Trophoblast cell (in vitro differentiated cells and primary cell): ENCODE results near the gene AGFG2.

Source experiments
- DNase-seq, 2 donors: peaks; one replicate each; pipeline ENCODE4 v3.0.0-alpha.2; 2016
- H2AFZ ChIP-seq: 2 replicates; pipeline ENCODE4 v1.6.1; 2013; ENCODE audit warnings: low read length, moderate library complexity, mild to moderate bottlenecking; ENCODE audit not compliant: insufficient read depth, poor library complexity
- H2AK5ac ChIP-seq: 2 replicates; pipeline ENCODE4 v1.6.1; 2013; ENCODE audit warnings: mild to moderate bottlenecking, low read length
- H2BK120ac ChIP-seq: 2 replicates; pipeline ENCODE4 v1.6.1; 2013; ENCODE audit warnings: low read length, mild to moderate bottlenecking, moderate library complexity; ENCODE audit not compliant: insufficient read depth, poor library complexity
- H2BK12ac ChIP-seq: 2 replicates; pipeline ENCODE4 v1.6.1; 2013; ENCODE audit warnings: mild to moderate bottlenecking, low read length, moderate library complexity
- H2BK5ac ChIP-seq: 2 replicates; pipeline ENCODE4 v1.6.1; 2013; ENCODE audit warnings: low read length, low read depth, moderate library complexity, mild to moderate bottlenecking; ENCODE audit not compliant: poor library complexity
- H3K14ac ChIP-seq: 2 replicates; pipeline ENCODE4 v1.6.1; 2013; ENCODE audit warnings: mild to moderate bottlenecking, low read length
- H3K18ac ChIP-seq: 2 replicates; pipeline ENCODE4 v1.6.1; 2013; ENCODE audit warnings: mild to moderate bottlenecking, low read length
- H3K23ac ChIP-seq: 2 replicates; pipeline ENCODE4 v1.6.1; 2013; ENCODE audit warnings: low read length
- H3K27ac ChIP-seq: 2 replicates; pipeline ENCODE4 v1.5.1; 2013; ENCODE audit warnings: low read depth, mild to moderate bottlenecking, inconsistent platforms, low read length, moderate library complexity
- H3K27me3 ChIP-seq: 2 replicates; pipeline ENCODE4 v1.6.1; 2013; ENCODE audit warnings: inconsistent platforms, mild to moderate bottlenecking, low read length, moderate library complexity; ENCODE audit not compliant: insufficient read depth
- H3K36me3 ChIP-seq, 2 experiments: 1 replicate in 1 of 2; 2 replicates in 1 of 2; pipeline ENCODE4 v1.6.1; 2013; ENCODE audit warnings: low read length in 2 of 2, mild to moderate bottlenecking in 2 of 2, moderate library complexity in 1 of 2; ENCODE audit not compliant: insufficient read depth in 2 of 2, control insufficient read depth in 1 of 2
- H3K4ac ChIP-seq: 2 replicates; pipeline ENCODE4 v1.6.1; 2013; ENCODE audit warnings: low read depth, mild to moderate bottlenecking, low read length, moderate library complexity
- H3K4me1 ChIP-seq, 2 experiments: 1 replicate in 1 of 2; 2 replicates in 1 of 2; pipeline ENCODE4 v1.6.1; 2013; ENCODE audit warnings: low read length in 2 of 2, mild to moderate bottlenecking in 2 of 2, moderate library complexity in 1 of 2; ENCODE audit not compliant: insufficient read depth in 2 of 2, control insufficient read depth in 1 of 2
- H3K4me2 ChIP-seq: 2 replicates; pipeline ENCODE4 v1.6.1; 2013; ENCODE audit warnings: inconsistent platforms, mild to moderate bottlenecking, low read length, moderate library complexity
- H3K4me3 ChIP-seq: 2 replicates; pipeline ENCODE4 v1.5.1; 2013; ENCODE audit warnings: mild to moderate bottlenecking, low read depth, low read length, inconsistent platforms
- H3K79me1 ChIP-seq: one replicate; pipeline ENCODE4 v1.6.1; 2013; ENCODE audit warnings: low read length
- H3K79me2 ChIP-seq: 2 replicates; pipeline ENCODE4 v1.6.1; 2013; ENCODE audit warnings: low read length, mild to moderate bottlenecking; ENCODE audit not compliant: control insufficient read depth, insufficient read depth, poor library complexity
- H3K9ac ChIP-seq: 2 replicates; pipeline ENCODE4 v1.6.1; 2013; ENCODE audit warnings: mild to moderate bottlenecking, low read length
- H3K9me3 ChIP-seq: 2 replicates; pipeline ENCODE4 v1.6.1; 2013; ENCODE audit warnings: low read depth, mild to moderate bottlenecking, control low read depth, inconsistent platforms, low read length; ENCODE audit not compliant: insufficient read depth
- H4K12ac ChIP-seq: 2 replicates; pipeline ENCODE4 v1.6.1; 2013; ENCODE audit warnings: low read depth, mild to moderate bottlenecking, low read length, moderate library complexity
- H4K8ac ChIP-seq: 2 replicates; pipeline ENCODE4 v1.6.1; 2013; ENCODE audit warnings: low read depth, mild to moderate bottlenecking, low read length, moderate library complexity
- H4K91ac ChIP-seq: one replicate; pipeline ENCODE4 v1.6.1; 2013; ENCODE audit warnings: low read depth, mild to moderate bottlenecking, low read length, moderate library complexity
- WGBS: extraction: QIAGEN DNeasy Blood & Tissue Kit; methylation state at CpG from one replicate; pipeline ENCODE4 v1.1.7; 2013; ENCODE audit warnings: missing lambda C conversion rate; ENCODE audit not compliant: insufficient read length, insufficient coverage; ENCODE audit errors: extremely low coverage; 5-methylcytosine and 5-hydroxymethylcytosine counted together

The AGFG2 gene

DNA sequence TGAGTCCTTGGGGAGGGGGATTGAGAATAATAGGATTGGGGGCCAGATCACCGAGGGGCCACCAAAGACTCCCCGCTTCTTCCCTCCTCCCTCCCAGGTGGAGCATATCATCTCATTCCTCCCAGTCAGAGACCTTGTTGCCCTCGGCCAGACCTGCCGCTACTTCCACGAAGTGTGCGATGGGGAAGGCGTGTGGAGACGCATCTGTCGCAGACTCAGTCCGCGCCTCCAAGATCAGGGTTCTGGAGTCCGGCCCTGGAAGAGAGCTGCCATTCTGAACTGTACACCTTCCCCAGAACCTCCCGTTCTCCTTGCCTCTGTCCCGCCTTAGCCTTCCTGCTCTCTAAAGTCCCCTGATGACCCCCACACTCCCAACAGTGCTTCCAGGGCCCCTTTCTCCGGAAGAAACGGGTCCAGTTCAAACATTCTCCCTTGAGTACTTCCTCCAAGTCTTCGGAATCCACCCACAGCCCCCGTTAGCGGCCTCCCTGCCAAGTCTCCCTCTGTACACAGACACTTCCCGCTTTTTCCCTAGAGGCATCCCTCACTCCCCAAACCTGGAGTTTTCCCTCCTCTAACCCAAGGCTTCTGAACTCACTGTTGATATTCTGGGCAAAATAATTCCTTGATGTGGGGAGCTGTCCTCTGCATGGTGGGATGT is 51.2 kb downstream of the AGFG2 start:
- peaks cover 11% of the 10 kb centered on the region for H3K79me1 ChIP-seq
- H3K4me3 ChIP-seq, result no peak overlapping the region
- no peak overlapping the region for H2BK5ac ChIP-seq
- no peak overlapping the region for H3K18ac ChIP-seq
- H4K91ac ChIP-seq, result no peak overlapping the region
- no peaks in the 10 kb centered on the region for H3K36me3 ChIP-seq
- no peak overlapping the region for H3K14ac ChIP-seq
- H3K4ac ChIP-seq, result no peak overlapping the region
- H3K79me2 ChIP-seq, result peaks cover 2% of the 10 kb centered on the region
- H2AFZ ChIP-seq, result no peak overlapping the region
- no peak overlapping the region for H3K23ac ChIP-seq
- DNase-seq, result no peak
- H4K12ac ChIP-seq, result no peak overlapping the region
- no CpG with 5 or more reads among the region's 20 CpGs for WGBS
- H2BK12ac ChIP-seq, result no peak overlapping the region
- no peak overlapping the region for H4K8ac ChIP-seq
- no peak overlapping the region for H2BK120ac ChIP-seq
- H3K4me1 ChIP-seq, result peaks cover 0 to 2% of the 10 kb centered on the region in 2 experiments
- H3K27ac ChIP-seq, result no peak overlapping the region
- no peak overlapping the region for H2AK5ac ChIP-seq
- H3K27me3 ChIP-seq, result no peaks in the 10 kb centered on the region
- H3K9me3 ChIP-seq, result no peaks in the 10 kb centered on the region
- peak overlapping the region; percentile 21 for H3K9ac ChIP-seq
- no peak overlapping the region for H3K4me2 ChIP-seq

DNA sequence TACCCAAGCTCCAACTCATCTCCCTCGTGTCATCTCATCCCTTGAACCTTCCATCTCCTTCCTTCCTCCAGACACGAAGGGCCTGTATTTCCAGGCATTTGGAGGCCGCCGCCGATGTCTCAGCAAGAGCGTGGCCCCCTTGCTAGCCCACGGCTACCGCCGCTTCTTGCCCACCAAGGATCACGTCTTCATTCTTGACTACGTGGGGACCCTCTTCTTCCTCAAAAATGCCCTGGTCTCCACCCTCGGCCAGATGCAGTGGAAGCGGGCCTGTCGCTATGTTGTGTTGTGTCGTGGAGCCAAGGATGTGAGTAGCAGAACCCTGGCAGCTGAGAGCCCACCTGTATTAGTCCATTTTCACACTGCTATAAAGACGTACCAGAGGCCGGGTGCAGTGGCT is 52.6 kb downstream of the AGFG2 start:
- H2BK12ac ChIP-seq, result no peak overlapping the region
- no peak overlapping the region for H3K9ac ChIP-seq
- H3K36me3 ChIP-seq, result no peaks in the 10 kb centered on the region
- no peaks in the 10 kb centered on the region for H3K9me3 ChIP-seq
- peaks cover 0 to 2% of the 10 kb centered on the region in 2 experiments for H3K4me1 ChIP-seq
- no peak overlapping the region for H3K4me3 ChIP-seq
- no peak overlapping the region for H3K18ac ChIP-seq
- no peak overlapping the region for H3K23ac ChIP-seq
- H4K91ac ChIP-seq, result no peak overlapping the region
- no peak overlapping the region for H3K4ac ChIP-seq
- H3K79me1 ChIP-seq, result peaks cover 3% of the 10 kb centered on the region
- DNase-seq, result no peak
- H2BK5ac ChIP-seq, result no peak overlapping the region
- no peak overlapping the region for H3K27ac ChIP-seq
- H4K12ac ChIP-seq, result no peak overlapping the region
- no peak overlapping the region for H2AFZ ChIP-seq
- H4K8ac ChIP-seq, result no peak overlapping the region
- no peak overlapping the region for H2AK5ac ChIP-seq
- H3K27me3 ChIP-seq, result no peaks in the 10 kb centered on the region
- no CpG with 5 or more reads among the region's 17 CpGs for WGBS
- H2BK120ac ChIP-seq, result no peak overlapping the region
- no peak overlapping the region for H3K4me2 ChIP-seq
- H3K14ac ChIP-seq, result no peak overlapping the region
- H3K79me2 ChIP-seq, result no peaks in the 10 kb centered on the region

DNA sequence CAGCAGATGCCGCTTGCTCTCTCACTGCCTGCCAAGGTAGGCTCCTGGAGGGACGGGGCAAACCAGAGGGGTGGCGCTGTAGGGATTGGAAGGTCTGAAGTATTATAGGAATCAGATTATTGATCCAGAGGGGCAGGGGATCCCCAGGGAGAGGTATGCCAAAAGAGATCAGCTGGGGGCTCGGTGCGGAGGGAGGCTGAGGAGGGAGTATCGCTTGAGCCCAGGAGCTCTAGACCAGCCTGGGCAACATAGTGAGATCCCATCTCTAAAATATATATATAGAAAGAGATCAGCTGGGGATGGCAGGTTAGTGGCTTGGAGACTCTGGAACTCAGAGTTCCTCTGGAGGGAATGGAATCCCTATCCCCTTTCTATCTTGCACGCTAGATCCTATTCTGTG is 56.2 kb downstream of the AGFG2 start:
- H2BK12ac ChIP-seq, result no peak overlapping the region
- H3K18ac ChIP-seq, result no peak overlapping the region
- H2AK5ac ChIP-seq, result no peak overlapping the region
- WGBS, result no CpG with 5 or more reads among the region's 7 CpGs
- H4K8ac ChIP-seq, result no peak overlapping the region
- no peaks in the 10 kb centered on the region for H3K79me2 ChIP-seq
- no peak for DNase-seq
- H3K27me3 ChIP-seq, result no peaks in the 10 kb centered on the region
- no peak overlapping the region for H3K4me2 ChIP-seq
- H3K79me1 ChIP-seq, result no peaks in the 10 kb centered on the region
- H2BK5ac ChIP-seq, result no peak overlapping the region
- no peak overlapping the region for H4K91ac ChIP-seq
- H2AFZ ChIP-seq, result no peak overlapping the region
- H3K4me3 ChIP-seq, result no peak overlapping the region
- no peak overlapping the region for H3K9ac ChIP-seq
- H3K14ac ChIP-seq, result no peak overlapping the region
- H4K12ac ChIP-seq, result no peak overlapping the region
- H3K9me3 ChIP-seq, result no peaks in the 10 kb centered on the region
- H3K4ac ChIP-seq, result no peak overlapping the region
- no peaks in the 10 kb centered on the region for H3K36me3 ChIP-seq
- H2BK120ac ChIP-seq, result no peak overlapping the region
- H3K4me1 ChIP-seq, result no peaks in the 10 kb centered on the region
- no peak overlapping the region for H3K23ac ChIP-seq
- H3K27ac ChIP-seq, result no peak overlapping the region

DNA sequence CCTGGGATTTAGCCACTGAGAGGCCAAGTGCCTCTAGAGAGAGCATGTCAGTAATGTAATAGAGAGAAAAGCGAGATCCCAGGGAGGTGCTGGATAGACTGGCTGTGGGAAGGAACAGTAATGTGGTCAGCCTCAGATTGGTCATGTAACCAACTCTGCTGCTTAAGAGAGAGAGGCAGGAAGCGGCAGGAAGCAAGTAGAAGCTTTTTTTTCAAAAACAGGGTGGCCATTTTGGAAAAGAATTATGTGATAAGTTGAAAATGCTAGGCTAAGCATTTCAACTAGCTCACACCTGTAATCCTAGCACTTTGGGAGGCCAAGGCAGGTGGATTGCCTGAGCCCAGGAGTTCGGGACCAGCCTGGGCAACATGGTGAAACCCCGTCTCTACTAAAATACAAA is 59.4 kb downstream of the AGFG2 start:
- Histone ChIP-seq H3K14ac (no peak overlapping the region), H3K23ac (no peak overlapping the region), H3K79me2 (no peaks in the 10 kb centered on the region), H4K12ac (no peak overlapping the region), H4K91ac (no peak overlapping the region), H3K79me1 (peaks cover 7% of the 10 kb centered on the region), H3K18ac (no peak overlapping the region), H2BK120ac (no peak overlapping the region), H3K4me2 (no peak overlapping the region), H2BK12ac (no peak overlapping the region), H3K4me1 (peaks cover 9 to 17% of the 10 kb centered on the region in 2 experiments), H3K4me3 (no peak overlapping the region), H2BK5ac (no peak overlapping the region), H3K4ac (no peak overlapping the region), H3K9me3 (no peaks in the 10 kb centered on the region), H3K27me3 (no peaks in the 10 kb centered on the region), H2AK5ac (no peak overlapping the region), H3K9ac (no peak overlapping the region), H3K27ac (no peak overlapping the region), H4K8ac (no peak overlapping the region), H3K36me3 (no peaks in the 10 kb centered on the region), H2AFZ (no peak overlapping the region)
- no CpG with 5 or more reads among the region's 4 CpGs for WGBS
- no peak for DNase-seq
